ENCODE measurements around the gene SPIN1.

The SPIN1 gene

GRCh38 chr9:88527618-88528017, 139.4 kb downstream of the SPIN1 start:
- Histone ChIP-seq H3K4me1 (ENCODE audit: low read depth, poor library complexity, severe bottlenecking) (no peaks in the 10 kb centered on the region), H4K20me1 (ENCODE audit: insufficient read depth) (no peaks in the 10 kb centered on the region), H3K27me3 (ENCODE audit: insufficient read depth, low read depth) (no peaks in the 10 kb centered on the region), H3K9ac (no peak overlapping the region), H3K36me3 (ENCODE audit: insufficient read depth) (no peaks in the 10 kb centered on the region), H3K4me3 (IDR thresholded peaks at IDR 0.05; ENCODE audit: insufficient read depth, low read depth, low read length) (no peak overlapping the region), H3K4me2 (no peak overlapping the region), H3K79me2 (ENCODE audit: insufficient read depth, low read depth) (no peaks in the 10 kb centered on the region), H3K27ac (no peak overlapping the region), H2AFZ (ENCODE audit: low read depth) (no peak overlapping the region)
- no peak for TF ChIP-seq CTCF (conservative IDR thresholded peaks at IDR 0.05; ENCODE audit: low read depth, low read length)

All from KMS-11 (cell line).